C4-2B (cell line): ENCODE data around the gene RACGAP1.

Experiments
- CTCF ChIP-seq: fragments of 450-650 bp; conservative IDR thresholded peaks from 2 replicates; pipeline ENCODE4 v1.5.1; 2017; ENCODE audit warnings: mild to moderate bottlenecking
- ZFX ChIP-seq: fragments of 450-650 bp; IDR thresholded peaks from 2 replicates; pipeline ENCODE4 v1.6.1; 2017

- peak; percentile 98 for TF ChIP-seq CTCF
- no peak for TF ChIP-seq ZFX
Observed at GRCh38 chr12:50039151-50039835, 14.0 kb upstream of the RACGAP1 start.
